PFSK-1 (cell line): ENCODE data around the gene BRAT1.

Source experiments
- FOXP2 ChIP-seq: optimal IDR thresholded peaks from 2 replicates; pipeline ENCODE3; 2011; ENCODE audit warnings: borderline replicate concordance, control low read depth, inconsistent platforms; ENCODE audit not compliant: insufficient read depth; ENCODE audit errors: extremely low read length, extremely low read depth
- POLR2AphosphoS5 ChIP-seq: IDR thresholded peaks from 2 replicates; pipeline ENCODE4 v1.6.1; 2012; ENCODE audit warnings: low read depth, mild to moderate bottlenecking, control low read depth, low read length, moderate library complexity
- SIN3A ChIP-seq: IDR thresholded peaks from 2 replicates; pipeline ENCODE4 v1.6.1; 2012; ENCODE audit warnings: mild to moderate bottlenecking, low read length, moderate library complexity, borderline replicate concordance; ENCODE audit not compliant: insufficient read depth
- TAF1 ChIP-seq: IDR thresholded peaks from 2 replicates; pipeline ENCODE4 v1.6.1; 2012; ENCODE audit warnings: low read length, control low read depth, borderline replicate concordance; ENCODE audit not compliant: insufficient read depth
- TF ChIP-seq, protein P1 (sequence below), 2 experiments: IDR thresholded peaks; 2 replicates each; pipeline versions ENCODE4 v1.6.1 to v1.8.0; 2011 to 2012; ENCODE audit warnings: low read depth in 2 of 2, low read length in 2 of 2, control low read depth in 1 of 2, inconsistent platforms in 1 of 2, mild to moderate bottlenecking in 1 of 2, moderate library complexity in 1 of 2; ENCODE audit not compliant: insufficient read depth in 1 of 2

Gene BRAT1

DNA sequence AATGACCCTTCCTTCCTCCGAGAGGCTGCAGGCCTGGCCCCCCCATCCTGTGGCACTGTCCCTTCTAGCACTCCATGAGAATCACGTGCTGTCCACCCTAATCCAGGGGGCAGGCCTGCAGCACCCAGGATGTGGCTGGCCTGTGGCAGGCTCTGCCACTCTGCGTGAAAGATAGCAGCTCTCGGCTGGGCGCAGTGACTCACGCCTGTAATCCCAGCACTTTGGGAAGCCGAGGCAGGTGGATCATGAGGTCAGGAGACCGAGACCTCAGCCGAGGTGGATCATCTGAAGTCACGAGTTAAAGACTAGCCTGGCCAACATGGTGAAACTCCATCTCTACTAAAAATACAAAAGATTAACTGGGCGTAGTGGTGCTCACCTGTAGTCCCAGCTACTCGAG, 54.6 kb downstream of the BRAT1 start:
- TF ChIP-seq SIN3A: no peak
- TF ChIP-seq FOXP2: no peak
- TF ChIP-seq POLR2AphosphoS5: no peak
- TF ChIP-seq, protein P1, sequence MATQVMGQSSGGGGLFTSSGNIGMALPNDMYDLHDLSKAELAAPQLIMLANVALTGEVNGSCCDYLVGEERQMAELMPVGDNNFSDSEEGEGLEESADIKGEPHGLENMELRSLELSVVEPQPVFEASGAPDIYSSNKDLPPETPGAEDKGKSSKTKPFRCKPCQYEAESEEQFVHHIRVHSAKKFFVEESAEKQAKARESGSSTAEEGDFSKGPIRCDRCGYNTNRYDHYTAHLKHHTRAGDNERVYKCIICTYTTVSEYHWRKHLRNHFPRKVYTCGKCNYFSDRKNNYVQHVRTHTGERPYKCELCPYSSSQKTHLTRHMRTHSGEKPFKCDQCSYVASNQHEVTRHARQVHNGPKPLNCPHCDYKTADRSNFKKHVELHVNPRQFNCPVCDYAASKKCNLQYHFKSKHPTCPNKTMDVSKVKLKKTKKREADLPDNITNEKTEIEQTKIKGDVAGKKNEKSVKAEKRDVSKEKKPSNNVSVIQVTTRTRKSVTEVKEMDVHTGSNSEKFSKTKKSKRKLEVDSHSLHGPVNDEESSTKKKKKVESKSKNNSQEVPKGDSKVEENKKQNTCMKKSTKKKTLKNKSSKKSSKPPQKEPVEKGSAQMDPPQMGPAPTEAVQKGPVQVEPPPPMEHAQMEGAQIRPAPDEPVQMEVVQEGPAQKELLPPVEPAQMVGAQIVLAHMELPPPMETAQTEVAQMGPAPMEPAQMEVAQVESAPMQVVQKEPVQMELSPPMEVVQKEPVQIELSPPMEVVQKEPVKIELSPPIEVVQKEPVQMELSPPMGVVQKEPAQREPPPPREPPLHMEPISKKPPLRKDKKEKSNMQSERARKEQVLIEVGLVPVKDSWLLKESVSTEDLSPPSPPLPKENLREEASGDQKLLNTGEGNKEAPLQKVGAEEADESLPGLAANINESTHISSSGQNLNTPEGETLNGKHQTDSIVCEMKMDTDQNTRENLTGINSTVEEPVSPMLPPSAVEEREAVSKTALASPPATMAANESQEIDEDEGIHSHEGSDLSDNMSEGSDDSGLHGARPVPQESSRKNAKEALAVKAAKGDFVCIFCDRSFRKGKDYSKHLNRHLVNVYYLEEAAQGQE (IDR thresholded peaks at IDR 0.05; ENCODE audit: insufficient read depth in 1 of 2, low read depth in 2 of 2, low read length in 2 of 2): no peak
- no peak for TF ChIP-seq TAF1

DNA sequence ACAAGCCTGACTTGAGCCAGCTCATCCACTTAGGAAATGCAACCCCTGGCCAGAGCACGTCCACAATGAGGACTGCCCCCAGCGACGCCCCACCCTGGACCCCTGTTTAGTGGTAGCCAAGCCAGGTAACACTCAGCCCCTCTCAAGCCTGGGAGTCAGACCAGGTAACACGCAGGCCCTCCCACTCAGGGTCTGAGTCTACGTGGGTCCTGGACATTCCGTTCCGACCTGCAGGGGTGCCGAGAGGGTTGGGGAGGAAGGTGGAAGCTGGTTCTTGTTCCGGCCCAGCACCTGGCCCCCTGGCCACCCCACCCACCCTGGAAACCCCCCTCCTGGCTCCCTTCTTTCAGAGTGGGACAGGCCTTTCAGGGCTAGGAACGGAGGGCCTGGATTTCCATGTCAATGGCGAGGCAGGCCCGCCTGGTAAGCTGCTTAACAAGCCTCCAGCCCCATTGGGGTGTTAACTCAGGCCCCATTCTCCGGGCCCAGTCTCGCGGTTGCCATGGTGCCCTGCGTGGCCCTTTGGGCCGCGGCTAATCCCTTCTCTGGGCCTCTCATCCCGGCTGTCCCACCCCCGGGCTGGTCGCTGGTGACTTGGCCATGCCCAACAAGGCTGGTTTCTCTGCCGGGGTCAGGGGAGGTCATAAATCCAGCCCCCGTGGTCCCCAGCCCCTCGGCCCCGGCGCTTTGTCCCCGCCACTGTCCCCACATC, 55.4 kb downstream of the BRAT1 start:
- TF ChIP-seq, protein P1 (IDR thresholded peaks at IDR 0.05; ENCODE audit: insufficient read depth in 1 of 2, low read depth in 2 of 2, low read length in 2 of 2): no peak
- TF ChIP-seq SIN3A (no peak), TAF1 (no peak), FOXP2 (no peak), POLR2AphosphoS5 (no peak)

DNA sequence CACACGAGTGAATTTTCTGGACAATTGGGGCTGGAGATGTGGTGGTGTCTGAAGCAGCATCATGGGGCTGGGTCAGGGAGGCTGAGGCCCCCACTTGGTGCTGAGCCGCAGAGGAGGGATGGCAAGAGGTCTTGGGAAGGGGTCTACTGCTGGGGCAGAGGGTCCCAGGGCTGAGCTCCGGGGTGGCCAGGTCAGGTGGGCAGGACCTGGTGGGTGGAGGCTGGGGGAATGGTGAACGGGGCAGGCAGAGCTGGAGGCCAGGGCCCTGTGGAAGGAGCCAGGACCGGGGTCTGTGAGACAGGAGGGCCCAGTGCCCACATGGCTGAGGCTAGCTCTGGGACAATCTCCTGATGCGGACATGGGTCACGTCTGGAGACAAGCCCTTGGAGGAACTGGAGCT, 56.1 kb downstream of the BRAT1 start:
- no peak for TF ChIP-seq SIN3A
- no peak for TF ChIP-seq FOXP2
- no peak for TF ChIP-seq TAF1
- TF ChIP-seq, protein P1 (IDR thresholded peaks at IDR 0.05; ENCODE audit: insufficient read depth in 1 of 2, low read depth in 2 of 2, low read length in 2 of 2): no peak
- TF ChIP-seq POLR2AphosphoS5: no peak

DNA sequence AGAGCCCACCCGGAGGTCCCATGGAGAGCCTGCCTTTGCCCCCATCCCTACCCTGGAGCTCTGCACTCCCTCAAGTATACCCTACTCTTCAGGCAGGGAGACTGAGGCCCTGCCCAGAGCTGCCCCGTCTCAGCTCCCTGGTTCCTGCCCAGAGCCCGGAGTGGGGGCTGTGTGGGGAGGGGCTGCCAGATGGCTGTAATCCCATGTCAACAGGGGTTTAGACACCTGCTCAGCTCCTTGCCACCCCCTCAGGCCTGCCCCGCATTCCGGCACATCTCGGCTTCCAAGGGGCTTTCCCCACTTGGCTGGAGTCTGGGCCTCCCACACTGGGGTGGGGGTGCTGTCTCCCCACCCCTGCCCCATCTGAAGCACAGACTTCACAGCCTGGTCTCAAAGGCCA, 56.6 kb downstream of the BRAT1 start:
- TF ChIP-seq FOXP2 (no peak), SIN3A (no peak), TAF1 (no peak), POLR2AphosphoS5 (no peak)
- TF ChIP-seq, protein P1 (IDR thresholded peaks at IDR 0.05; ENCODE audit: insufficient read depth in 1 of 2, low read depth in 2 of 2, low read length in 2 of 2): no peak
